Pancreas (tissue), 10 donors: ENCODE results near the gene STT3B. TPM values are rescaled to one million over a fixed set of nuclear protein-coding genes. Genes with fewer than 3 reads are reported as not detected.

Experiments
- ATAC-seq, 4 donors: fragments of 200-7000 bp; cut with Tn5 transposase; one replicate each; pipeline versions ENCODE4 v1.8.0 to v1.9.1; 2020; ENCODE audit warnings: mild to moderate bottlenecking in 4 of 4, moderate library complexity in 4 of 4
- DNase-seq, 6 donors: peaks; one replicate each; pipeline ENCODE4 v3.0.0-alpha.2; 2020
- FAIRE-seq: peaks from 2 replicates; lab custom pipeline; 2012; peaks lifted over from hg19 to GRCh38; lab: Jason Lieb, UNC
- H3K27ac ChIP-seq, 4 donors: fragments of 200-600 bp; sonication (generic); 1 replicate in 3 of 4; 2 replicates in 1 of 4; pipeline versions ENCODE4 v1.5.0 to v1.8.0; 2020
- H3K27me3 ChIP-seq, 4 donors: fragments of 200-600 bp; one replicate each; pipeline ENCODE4 v1.8.0; 2021
- H3K36me3 ChIP-seq, 3 donors: fragments of 200-600 bp; sonication (generic) in 1 of 3; one replicate each; pipeline versions ENCODE4 v1.5.0 to v1.8.0; 2020 to 2021
- H3K4me1 ChIP-seq, 3 donors: fragments of 200-600 bp; one replicate each; pipeline ENCODE4 v1.8.0; 2021
- H3K4me3 ChIP-seq, 4 donors: fragments of 200-600 bp; sonication (generic) in 2 of 4; one replicate each; pipeline versions ENCODE4 v1.5.0 to v1.8.0; 2020 to 2021
- H3K9me3 ChIP-seq, 4 donors: fragments of 200-600 bp; one replicate each; pipeline ENCODE4 v1.8.0; 2021
- WGBS, 2 donors: extraction: QIAGEN DNeasy Blood & Tissue Kit; methylation state at CpG; one replicate each; pipeline ENCODE4 v1.1.7; 2013; 5-methylcytosine and 5-hydroxymethylcytosine counted together
- intact Hi-C, 3 donors: fragments of 100-400 bp; cut with DNase I; formaldehyde crosslinking; loops; one replicate each; pipeline versions ENCODE4 v1.11.1 to v1.14.2; 2022
- polyA plus RNA-seq, 2 donors: library from polyadenylated mRNA; stranded (reverse); fragments of 200-250 nt; gene quantifications; one replicate each; pipeline ENCODE4 v1.2.3, GENCODE V29; 2013
- total RNA-seq, 6 donors: library from RNA; stranded (reverse); fragmentation: NEBNext Ultra II Directional in 4 of 6; extraction: Animal tissue kit (Norgen Biotek cat#: 25700) in 4 of 6; gene quantifications; one replicate each; pipeline versions ENCODE4 v1.2.1 to v1.2.4, GENCODE V29; 2021 to 2023
- TF ChIP-seq, protein P1 (sequence below), 4 donors: fragments of 200-600 bp; sonication (generic) in 3 of 4; IDR thresholded peaks; one replicate each; pipeline versions ENCODE4 v1.5.0 to v1.8.0; 2021; ENCODE audit warnings: antibody characterized with exemption in 4 of 4
- donor health status: healthy with polysubstance abuse.
- donor health status: DM: no; HTN: no; CAD: no; lungs with moderate emphysema.
- donor health status: DM: no; HTN: no; CAD: no.
- donor health status: control.
- donor health status: control.
- donor health status: Bipolar disorder and iron deficiency.
- donor health status: DM: yes; HTN: yes; CAD: no.
- donor health status: DM: no; HTN: no; CAD: no.
- donor health status: DM: no; HTN: no; CAD: no.
- donor health status: DM: yes; HTN: yes; CAD: no.

STT3B gene
- total and polyA plus RNA-seq, 8 donors = 23.7 to 61.9 (median 51.0) TPM

GRCh38 chr3:31550452-31551251, 17.9 kb downstream of the STT3B start:
- Histone ChIP-seq H3K36me3 (no peaks in the 10 kb centered on the region), H3K27ac (no peak overlapping the region), H3K9me3 (no peaks in the 10 kb centered on the region), H3K4me1 (peaks cover 0 to 25% (median 16%) of the 10 kb centered on the region in 3 donors), H3K27me3 (no peaks in the 10 kb centered on the region), H3K4me3 (no peak overlapping the region)
- peak; percentile 84 for FAIRE-seq
- no peak for DNase-seq
- TF ChIP-seq, protein P1, sequence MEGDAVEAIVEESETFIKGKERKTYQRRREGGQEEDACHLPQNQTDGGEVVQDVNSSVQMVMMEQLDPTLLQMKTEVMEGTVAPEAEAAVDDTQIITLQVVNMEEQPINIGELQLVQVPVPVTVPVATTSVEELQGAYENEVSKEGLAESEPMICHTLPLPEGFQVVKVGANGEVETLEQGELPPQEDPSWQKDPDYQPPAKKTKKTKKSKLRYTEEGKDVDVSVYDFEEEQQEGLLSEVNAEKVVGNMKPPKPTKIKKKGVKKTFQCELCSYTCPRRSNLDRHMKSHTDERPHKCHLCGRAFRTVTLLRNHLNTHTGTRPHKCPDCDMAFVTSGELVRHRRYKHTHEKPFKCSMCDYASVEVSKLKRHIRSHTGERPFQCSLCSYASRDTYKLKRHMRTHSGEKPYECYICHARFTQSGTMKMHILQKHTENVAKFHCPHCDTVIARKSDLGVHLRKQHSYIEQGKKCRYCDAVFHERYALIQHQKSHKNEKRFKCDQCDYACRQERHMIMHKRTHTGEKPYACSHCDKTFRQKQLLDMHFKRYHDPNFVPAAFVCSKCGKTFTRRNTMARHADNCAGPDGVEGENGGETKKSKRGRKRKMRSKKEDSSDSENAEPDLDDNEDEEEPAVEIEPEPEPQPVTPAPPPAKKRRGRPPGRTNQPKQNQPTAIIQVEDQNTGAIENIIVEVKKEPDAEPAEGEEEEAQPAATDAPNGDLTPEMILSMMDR (IDR thresholded peaks at IDR 0.05) = peak in 3 of 4 donors; percentile 42 to 58 (median 54)
- ATAC-seq = peak; percentile 71 to 83 (median 81)
- WGBS, 2 donors = 5 to 6% methylated on average over 2 of the region's 2 CpGs
- intact Hi-C loops = no loop called here

DNA sequence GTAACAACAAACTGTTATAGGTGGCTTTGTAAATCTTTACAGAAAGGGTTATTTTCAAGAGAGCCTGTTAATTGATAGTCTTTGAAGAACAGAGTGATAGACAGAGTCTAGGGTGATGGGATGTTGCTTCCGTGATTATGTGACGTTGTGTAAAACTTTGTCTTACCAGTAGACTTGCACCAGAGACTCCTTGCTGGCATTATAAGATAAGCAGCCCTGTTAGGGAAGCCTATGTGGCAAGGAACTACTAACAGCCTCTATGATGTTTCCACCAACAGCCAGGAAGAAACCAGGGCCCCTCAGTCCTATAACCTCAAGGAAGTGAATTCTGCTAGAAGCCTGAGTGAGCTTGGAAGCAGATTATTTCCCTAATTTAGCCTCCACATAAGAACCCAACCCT, 18.9 kb downstream of the STT3B start:
- no peak for ATAC-seq
- FAIRE-seq = no peak
- H3K4me3 ChIP-seq = no peak overlapping the region
- 79 to 80% methylated on average over 2 of the region's 2 CpGs for WGBS, 2 donors
- no peak overlapping the region for H3K27ac ChIP-seq
- H3K4me1 ChIP-seq = peaks cover 0 to 20% (median 16%) of the 10 kb centered on the region in 3 donors
- no peak for DNase-seq
- H3K9me3 ChIP-seq = no peaks in the 10 kb centered on the region
- no peaks in the 10 kb centered on the region for H3K27me3 ChIP-seq
- intact Hi-C loops = no loop called here
- H3K36me3 ChIP-seq = no peaks in the 10 kb centered on the region
- TF ChIP-seq, protein P1 (IDR thresholded peaks at IDR 0.05) = no peak

DNA sequence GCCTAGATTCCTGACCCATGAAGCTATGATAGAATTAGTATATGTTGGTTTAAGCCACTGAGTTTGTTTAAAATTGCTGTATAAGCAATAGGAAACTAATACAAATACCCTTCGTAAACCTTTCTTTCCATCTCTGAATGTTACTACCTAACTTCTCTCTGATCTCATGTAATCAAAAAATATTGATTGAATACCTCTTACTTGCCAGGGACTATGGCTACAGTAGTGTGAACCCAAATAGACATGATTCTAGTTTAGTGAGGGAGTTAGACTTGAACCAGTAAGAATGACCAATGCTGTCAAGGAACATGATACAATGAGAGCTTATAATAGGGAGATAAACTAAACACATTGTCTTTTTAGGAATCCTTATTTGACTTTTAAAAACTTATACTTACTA, 19.4 kb downstream of the STT3B start:
- H3K27ac ChIP-seq = no peak overlapping the region
- DNase-seq (no peak), FAIRE-seq (no peak), ATAC-seq (no peak)
- H3K9me3 ChIP-seq = no peaks in the 10 kb centered on the region
- no peaks in the 10 kb centered on the region for H3K36me3 ChIP-seq
- H3K27me3 ChIP-seq = no peaks in the 10 kb centered on the region
- peaks cover 0 to 20% (median 16%) of the 10 kb centered on the region in 3 donors for H3K4me1 ChIP-seq
- intact Hi-C loops = no loop called here
- TF ChIP-seq, protein P1 (IDR thresholded peaks at IDR 0.05) = no peak
- H3K4me3 ChIP-seq = no peak overlapping the region
- whole genome bisulfite sequencing, 2 donors = 32 to 35% methylated on average over 1 of the region's 1 CpG

DNA sequence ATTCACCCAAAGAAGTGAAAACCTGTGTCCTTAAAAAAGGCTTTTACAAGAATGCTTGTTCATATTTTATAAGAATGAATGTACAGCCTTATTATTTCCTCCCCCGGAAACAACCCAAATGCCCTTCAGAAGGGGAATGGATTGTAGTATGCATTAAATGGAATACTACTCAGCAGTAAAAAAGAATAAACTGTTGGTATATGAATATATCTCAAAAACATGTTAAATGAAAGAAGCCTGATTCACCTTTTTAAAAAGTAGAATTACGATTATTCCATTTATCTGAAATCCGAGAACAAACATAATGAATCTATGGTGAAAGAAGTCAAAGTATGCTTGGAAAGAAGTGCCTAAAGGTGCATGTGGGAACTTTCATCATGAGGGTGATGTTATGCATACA, 20.5 kb downstream of the STT3B start:
- H3K4me3 ChIP-seq = no peak overlapping the region
- H3K36me3 ChIP-seq = no peaks in the 10 kb centered on the region
- H3K4me1 ChIP-seq = peaks cover 0 to 20% (median 16%) of the 10 kb centered on the region in 3 donors
- TF ChIP-seq, protein P1 (IDR thresholded peaks at IDR 0.05) = no peak
- H3K27me3 ChIP-seq = no peaks in the 10 kb centered on the region
- ATAC-seq (no peak), FAIRE-seq (no peak), DNase-seq (no peak)
- no peak overlapping the region for H3K27ac ChIP-seq
- no peaks in the 10 kb centered on the region for H3K9me3 ChIP-seq
- intact Hi-C loops = no loop called here
- 93 to 99% methylated on average over 3 of the region's 3 CpGs for WGBS, 2 donors

DNA sequence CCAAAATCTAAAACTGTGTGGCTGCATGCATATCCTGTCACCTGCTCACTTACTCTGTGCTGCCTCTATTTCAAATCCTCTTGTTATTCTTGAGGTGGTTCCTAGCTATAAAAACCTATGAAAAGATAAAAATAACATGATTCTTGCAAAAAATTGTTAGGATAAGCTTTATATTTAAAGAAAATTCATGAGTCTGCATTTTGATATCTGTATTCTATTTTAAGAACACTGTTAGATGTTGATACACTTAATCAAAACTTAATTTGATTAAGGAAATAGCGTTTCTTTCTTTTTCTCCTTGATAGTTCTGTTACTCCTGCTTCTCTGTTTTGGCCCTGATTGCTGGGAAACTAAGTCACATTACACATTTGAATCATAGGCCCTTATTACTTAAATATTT, 22.5 kb downstream of the STT3B start:
- no peak overlapping the region for H3K4me3 ChIP-seq
- H3K4me1 ChIP-seq = peaks cover 0 to 16% (median 16%) of the 10 kb centered on the region in 3 donors
- intact Hi-C loops = no loop called here
- ATAC-seq (no peak), FAIRE-seq (no peak), DNase-seq (no peak)
- 17 to 26% methylated on average over 1 of the region's 1 CpG for WGBS, 2 donors
- no peaks in the 10 kb centered on the region for H3K9me3 ChIP-seq
- no peaks in the 10 kb centered on the region for H3K27me3 ChIP-seq
- no peaks in the 10 kb centered on the region for H3K36me3 ChIP-seq
- TF ChIP-seq, protein P1 (IDR thresholded peaks at IDR 0.05) = no peak
- no peak overlapping the region for H3K27ac ChIP-seq
